Measurements from ENCODE around the gene MYMX.
"Not testable (repeated sequence)": the region's sequence is repeated elsewhere in the genome, so short reads cannot be mapped to it uniquely, and the experiment has no call there.

The MYMX gene

DNA sequence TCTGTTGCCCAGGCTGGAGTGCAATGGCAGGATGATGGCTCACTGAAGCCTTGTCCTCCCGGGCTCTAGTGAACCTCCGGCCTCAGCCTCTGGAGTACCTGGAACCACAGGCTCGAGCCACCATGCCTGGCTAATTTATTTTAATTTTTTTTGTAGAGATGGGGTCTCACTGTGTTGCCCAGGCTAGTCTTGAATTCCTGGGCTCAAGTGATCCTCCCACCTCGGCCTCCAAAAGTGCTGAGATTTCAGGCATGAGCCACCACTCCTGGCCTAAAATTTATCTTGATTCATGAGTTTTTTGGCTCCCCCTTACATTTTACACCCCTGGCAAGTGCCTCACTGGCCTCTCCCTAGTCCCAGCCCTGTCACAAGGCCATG lies 4.2 kb downstream of the MYMX start:
- no peak for DNase-seq

DNA sequence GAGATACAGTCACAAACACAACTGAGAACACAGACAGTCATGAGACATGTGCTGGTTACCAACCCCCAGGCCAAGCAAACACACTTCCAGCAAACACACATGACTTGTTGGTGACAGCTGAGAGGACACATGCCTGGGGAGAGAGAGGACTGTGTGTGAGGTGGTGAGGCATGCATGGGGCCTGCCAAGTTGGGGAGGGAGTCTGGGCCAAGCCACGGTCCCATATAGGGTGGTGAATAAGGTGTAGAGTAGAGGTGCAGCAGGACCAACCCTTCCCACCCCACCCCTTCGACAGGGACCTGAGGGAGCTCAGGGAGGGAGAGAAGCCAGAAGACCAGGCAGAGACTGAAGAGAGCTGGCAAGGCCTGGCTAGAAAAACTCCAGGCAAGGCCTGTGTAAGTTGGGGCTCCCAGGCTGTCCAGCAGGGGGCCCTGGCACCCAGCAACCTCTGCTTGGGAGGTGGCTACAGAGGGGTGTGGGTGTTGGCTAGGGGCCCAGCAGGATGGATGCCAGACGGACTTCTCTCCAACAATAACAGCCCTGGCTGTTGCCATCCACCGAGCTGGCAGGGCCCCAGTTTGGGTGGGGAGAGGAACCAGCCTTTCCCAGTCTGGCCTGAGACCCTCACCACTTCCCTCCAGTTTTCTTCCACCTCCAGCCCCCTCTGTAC lies 4.7 kb downstream of the MYMX start:
- DNase-seq, result no peak

DNA sequence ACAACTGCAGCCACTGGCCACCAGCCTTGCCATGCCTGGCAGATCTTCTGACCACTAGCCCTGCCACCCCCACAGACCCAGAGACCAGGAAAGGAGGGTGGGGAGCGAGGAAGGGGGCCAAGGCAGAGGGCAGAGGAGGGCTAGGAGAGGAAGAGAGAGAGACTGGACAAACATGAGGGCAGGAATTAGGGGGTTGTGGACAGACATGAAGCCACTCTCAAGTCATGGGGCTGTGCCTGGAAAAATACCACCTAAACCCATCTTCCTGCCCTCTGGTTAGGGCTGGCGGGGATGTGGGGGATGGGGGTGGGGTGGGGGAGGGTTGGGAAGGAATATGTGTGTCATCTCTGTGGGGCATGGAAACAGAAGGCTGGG lies 5.2 kb downstream of the MYMX start:
- DNase-seq, result no peak

DNA sequence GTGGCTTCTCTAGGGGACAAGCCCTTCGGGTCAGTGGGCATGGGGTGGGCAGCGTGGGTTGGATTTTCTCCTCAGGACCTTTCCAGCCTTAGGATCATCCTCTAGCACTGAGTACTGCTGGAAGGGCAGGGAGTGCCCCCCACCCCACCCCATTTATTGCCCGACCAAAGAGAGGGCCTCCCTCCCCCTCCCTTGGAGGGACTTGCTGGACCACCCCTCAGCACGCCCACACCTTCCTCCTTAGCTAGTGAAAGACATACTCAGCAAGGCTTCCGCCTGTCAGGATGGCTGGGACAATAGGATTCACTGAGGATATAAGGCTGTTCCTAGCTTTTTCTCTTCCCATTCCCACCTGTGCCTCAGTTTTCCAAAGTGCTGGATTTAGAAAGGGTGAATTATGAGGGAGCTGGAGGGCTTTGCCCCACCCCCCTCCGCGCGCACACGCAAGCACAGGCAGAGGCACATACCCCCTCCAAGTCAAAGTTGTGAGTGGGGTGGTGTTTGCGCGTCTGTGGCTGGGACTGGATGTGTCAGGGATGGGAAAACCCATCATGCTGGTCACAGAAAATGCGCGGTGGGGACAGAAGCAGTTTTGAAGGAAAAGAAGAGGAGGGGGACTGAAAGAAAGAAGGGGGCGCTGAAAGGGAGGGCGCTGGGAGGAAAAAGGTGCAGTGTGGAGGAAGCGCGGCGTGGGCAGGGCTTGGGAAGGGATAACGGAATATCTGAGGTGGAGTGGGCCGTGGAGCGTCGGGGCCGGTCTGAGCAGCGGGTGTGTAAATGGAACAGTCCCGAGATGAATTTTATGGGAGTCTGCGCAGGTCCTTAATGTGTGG lies 6.0 kb downstream of the MYMX start:
- no peak for DNase-seq

DNA sequence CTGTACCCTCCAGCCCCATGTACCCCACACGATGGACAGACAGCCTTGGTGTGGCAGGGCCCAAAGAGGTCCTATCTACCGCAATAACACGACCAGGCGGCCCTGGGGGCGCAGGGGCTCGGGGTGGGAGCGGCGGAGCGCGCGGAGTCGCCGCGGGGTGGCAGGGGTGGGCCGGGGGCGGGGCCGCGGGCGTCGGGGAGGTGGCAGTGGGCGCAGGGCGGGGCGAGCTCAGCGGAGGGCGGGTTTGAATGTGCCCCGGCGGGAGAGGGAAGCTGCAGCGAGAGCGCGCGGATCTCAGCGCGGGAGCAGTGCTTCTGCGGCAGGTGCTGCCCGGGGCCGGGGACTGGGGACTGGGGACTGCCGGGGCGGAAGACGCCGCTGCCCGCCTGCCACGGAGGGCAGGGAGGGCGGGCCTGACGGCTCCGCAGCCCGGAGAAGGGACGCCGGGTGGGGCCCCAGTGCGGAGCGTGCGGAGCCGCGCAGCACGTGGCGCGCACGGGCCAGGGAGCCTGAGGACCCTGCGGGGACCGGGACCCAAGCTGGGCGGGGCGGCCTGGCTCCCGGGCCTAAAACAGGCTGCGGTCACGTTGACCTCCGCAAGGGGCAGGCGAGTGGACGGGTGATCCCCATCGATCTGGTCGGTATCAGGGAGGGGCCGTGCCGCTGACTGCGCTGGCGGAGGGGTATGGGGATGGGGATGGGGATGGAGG lies 6.7 kb downstream of the MYMX start, which contains the start of gene SLC29A1:
Gene SLC29A1, plus strand, starts transcription at position 277 of the 710 bp plus-strand sequence. CDS start 3,719 bp downstream, outside the sequence.
- DNase-seq, result peak; percentile 30 to 46

DNA sequence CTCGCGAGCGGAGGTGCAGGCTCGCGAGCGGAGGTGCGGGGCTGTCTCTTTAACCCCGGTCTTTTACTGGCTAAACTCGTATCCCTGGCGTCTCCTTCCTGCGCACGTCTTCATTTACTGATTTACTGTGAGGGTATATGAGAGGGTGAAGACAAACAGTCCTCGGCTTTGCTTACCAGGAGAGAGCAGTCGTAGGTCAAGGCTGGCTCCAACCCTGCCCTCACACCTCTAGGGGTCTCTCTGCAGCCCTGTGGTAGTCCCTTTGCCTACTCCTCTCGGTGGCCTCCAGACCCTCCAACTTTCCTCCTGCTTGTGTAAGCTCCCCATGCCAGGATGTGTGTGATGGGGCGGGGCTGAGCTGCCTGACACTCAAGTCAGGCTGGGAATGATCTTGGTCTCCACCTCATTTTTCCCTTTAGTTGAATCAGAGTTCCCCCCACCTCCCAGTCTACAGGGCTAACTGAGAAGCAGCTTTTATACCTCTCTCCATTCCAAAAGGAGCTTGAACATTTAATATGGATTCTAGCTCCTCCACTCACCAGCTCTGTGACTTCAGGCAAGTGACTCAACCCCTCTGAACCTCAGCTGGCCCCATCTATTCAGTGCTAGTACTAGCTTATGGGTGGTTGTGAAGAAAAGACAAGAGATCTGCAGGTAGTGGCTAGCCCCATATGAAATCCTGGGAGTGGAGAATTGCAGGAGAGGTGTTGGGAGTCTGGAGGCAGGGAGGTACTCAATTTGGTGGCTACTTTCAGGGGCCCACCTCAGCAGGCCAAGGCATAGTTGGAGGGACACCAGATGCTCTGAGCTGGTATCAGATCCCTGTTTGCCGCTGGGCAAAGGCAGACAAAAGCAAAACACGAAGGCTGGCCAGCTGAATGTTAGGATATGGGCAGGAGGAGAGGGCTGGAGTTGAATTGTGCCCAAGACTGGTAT lies 7.6 kb downstream of the MYMX start:
- peak in 1 of 2 experiments; percentile 33 for DNase-seq

DNA sequence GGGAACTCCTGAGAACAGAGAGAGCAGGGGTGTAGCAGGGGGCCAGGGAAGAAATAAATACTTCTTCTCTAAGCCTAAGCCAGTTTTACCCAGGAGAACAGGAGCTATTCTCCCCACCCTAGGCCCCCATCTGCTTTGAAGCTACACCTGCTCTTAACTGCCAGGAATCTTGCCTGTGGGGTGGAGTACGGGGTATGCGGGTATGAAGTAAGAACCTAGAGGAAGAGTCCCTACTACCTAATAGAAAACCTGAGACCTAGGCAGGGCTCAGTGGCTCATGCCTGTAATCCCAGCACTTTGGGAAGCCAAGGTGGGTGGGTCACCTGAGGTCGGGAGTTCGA lies 8.2 kb downstream of the MYMX start:
- no peak for DNase-seq

DNA sequence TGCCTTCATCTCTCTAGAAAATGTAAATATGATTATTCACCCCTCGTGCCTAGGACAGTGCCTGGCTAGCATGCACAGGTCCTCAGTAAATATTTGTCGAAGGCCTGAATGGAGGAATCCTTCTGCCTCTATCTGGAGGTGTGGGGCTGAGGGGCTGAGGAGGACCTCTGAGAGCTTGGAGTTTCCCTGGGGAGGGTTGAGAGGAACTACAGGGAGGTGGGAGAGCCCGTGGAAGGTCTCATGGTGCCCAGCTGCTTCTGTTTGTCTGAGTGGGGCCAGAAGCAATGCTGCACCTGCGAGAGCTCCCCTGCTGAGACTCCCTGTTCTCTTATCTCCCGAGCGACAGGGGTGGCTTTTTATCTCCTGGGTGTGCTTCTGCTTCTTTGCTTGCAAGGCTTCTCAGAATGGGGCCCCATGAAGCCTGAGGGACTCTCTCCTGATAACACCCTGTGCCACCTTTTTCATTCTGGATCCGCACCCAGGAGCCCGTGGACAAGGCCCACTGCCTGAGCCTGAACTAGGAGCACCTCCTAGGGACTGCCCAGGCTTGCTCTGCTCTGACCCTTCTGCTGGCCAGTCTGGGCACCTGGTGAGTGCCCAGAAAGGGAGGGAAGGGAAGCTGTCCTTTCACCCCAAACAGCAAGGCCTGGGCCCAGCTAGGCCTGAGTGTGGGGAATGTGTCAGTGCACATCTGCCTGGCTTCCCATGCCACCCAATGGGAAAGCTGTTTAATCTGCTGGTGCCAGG lies 9.0 kb downstream of the MYMX start:
- DNase-seq, result no peak

DNA sequence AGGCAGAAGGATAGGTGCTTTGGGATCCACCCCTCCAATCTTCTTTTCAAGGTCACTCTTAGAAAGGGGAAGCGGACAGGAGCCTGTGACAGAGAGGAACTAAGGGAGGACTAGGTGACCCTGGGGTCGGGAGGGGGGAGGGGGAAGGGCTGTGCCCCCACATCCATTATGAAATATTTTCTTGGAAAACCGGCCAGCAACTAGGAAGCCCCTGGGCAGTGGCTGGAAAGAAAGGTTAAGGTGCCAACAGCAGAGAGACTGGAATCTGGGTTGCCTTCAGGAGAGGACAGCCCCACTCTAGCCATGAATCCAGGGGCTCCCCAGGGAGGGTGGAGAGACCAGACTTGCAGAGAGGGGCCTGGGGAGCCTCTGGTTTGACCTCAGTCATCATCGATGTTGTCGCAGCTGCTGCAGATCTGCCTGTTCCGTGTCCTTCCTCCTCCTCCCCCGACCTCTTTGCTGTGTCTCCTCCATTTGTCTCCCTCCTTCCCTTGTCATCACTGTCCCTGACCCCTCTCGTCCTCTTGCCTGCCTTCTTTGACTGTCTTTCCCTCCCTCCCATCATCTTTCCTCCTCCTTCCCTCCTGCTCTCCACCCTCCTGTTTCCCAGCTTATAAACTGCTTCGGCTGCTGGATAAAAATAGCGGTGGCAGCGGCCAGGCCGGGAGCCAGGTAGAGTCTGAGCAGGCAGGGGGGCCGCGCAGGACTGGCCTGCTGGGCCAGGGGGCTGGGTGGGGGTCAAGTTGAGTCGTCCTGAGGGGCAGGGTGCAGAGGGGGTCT lies 9.8 kb downstream of the MYMX start:
- DNase-seq, result peak in 1 of 2 experiments; percentile 22

DNA sequence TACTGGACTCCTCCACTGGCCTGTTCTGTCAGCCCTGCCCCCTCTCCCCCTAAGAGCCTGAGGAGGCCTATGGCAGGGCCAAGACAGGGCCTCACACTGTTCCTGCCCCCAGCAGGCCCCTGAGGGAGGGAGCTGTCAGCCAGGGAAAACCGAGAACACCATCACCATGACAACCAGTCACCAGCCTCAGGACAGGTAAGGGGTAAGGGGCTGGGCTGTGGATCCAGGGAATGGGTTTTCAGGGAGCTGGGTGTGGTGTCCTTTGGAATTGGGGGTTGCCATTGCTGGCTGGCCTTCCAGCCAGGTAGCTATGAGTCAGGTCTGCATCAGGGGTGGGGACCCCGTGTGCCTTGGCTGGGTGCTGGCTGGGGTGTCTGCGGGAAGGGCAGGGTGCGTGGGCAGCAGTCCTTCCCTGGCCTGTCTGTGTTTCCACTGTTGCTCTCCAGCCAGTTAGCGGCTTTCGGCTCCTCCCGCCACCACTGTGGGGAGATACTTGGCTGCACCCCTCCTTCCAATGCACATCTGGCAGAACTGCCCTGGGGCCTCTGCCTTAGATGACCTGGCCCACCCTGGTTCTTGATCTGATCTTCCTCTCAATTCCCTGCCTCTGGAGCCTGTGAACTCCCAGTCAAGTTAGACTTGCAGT lies 10.5 kb downstream of the MYMX start:
- DNase-seq, result no peak

DNA sequence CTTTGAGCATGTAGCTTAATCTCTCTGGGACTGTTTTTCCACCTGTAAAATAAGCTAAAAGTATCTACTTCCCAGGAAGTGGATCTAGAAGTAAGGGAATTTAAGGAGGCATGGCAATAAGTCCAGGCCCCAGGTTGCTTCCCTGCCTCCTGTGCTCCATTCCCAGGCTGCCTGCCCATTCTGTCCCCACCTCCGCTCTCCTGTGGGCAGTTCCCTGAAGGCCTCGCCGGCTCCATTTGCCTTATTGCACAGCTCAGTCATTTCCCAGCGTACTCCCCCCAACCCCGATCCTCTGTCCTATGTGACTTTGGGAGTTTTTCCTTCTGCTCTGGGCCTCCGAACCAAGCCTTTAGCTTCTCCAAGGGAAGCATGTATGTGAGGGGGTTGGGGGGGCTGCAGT lies 11.3 kb downstream of the MYMX start:
- no peak for DNase-seq

DNA sequence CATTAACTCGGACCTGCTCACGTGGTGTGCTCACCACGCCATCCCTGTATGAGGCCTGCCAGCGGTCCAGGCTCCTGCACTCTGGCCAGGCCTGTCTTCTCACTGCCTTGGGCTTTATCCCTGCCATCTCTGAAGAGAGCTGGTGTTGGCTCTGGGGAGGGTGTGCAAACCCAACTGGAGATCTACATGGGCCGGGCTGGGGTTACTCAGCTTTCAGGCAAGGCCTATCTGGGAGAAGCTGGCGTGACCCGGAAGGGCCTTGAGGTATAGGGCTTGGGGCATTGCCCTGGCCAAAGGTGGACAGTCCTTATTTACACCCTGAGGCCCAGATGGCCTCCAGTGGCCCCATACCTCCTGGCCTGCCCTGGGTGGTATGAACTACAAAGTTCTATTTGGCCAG lies 11.7 kb downstream of the MYMX start:
- no peak for DNase-seq

DNA sequence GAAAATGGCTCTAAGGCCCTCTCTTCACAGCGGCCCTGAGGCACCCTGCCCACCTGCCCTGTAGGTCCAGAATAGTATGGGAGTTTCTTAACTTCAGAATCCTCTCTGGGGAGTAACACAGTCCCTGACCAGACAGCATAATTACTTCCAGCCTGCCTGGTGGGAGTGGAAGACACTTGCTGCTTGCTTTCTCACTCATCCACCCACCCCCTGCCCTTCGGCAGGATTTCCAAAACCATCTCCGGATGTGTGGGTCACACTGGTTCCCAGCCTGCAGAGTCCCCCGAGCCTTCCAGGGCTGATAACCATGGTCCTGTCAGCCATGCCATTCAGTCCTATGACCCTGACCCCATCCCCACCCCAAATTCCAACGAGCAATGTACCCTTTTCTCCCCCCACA lies 12.1 kb downstream of the MYMX start:
- no peak for DNase-seq

DNA sequence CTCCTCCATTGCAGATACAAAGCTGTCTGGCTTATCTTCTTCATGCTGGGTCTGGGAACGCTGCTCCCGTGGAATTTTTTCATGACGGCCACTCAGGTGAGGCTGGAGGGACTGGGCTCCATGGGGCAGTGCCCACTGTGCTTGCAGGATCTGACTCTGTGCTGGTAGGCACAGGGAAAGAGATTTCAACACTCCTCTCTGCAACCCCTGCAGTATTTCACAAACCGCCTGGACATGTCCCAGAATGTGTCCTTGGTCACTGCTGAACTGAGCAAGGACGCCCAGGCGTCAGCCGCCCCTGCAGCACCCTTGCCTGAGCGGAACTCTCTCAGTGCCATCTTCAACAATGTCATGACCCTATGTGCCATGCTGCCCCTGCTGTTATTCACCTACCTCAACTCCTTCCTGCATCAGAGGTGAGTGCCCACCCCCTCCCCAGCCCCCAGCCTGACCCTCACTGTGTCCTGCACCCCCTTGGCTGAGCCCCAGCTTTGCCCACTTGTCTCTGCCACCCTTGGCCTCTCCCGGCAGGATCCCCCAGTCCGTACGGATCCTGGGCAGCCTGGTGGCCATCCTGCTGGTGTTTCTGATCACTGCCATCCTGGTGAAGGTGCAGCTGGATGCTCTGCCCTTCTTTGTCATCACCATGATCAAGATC lies 12.8 kb downstream of the MYMX start:
- DNase-seq, result no peak

DNA sequence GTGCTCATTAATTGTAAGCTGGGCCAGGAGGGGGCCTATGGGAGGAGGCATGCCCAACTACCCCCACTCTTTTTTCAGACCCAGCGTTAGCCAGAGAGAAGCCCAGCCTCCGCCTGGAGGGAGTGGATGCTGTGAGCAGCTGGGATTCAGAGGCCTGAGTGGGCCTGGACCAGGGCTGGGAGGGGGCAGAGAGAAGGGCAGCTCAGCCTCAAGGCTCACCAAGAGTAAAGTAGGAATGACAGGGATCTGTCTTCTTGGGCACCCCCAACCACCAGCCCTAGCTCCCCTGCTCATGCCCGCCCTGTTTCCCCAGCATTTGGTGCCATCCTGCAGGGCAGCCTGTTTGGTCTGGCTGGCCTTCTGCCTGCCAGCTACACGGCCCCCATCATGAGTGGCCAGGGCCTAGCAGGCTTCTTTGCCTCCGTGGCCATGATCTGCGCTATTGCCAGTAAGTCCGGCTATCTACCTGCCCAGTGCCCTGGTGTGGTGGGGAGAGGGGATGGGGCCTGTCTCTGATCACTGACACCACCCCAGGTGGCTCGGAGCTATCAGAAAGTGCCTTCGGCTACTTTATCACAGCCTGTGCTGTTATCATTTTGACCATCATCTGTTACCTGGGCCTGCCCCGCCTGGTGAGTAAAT lies 13.4 kb downstream of the MYMX start:
- no peak for DNase-seq

DNA sequence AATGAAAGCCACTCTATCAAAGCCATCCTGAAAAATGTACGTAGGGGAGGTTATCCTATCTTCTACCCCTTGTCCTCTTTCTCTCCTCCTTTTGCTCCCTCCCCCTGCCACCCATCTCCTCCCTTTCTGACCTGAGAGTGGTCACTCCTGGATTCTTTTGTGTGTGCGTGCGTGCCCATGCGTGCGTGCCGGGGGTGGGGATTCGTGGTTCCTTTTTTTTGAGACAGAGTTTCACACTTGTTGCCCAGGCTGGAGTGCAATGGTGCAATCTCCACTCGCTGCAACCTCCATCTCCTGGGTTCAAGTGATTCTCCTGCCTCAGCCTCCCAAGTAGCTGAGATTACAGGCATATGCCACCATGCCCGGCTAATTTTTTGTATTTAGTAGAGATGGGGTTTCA lies 14.7 kb downstream of the MYMX start:
- DNase-seq, result not testable (repeated sequence)

DNA sequence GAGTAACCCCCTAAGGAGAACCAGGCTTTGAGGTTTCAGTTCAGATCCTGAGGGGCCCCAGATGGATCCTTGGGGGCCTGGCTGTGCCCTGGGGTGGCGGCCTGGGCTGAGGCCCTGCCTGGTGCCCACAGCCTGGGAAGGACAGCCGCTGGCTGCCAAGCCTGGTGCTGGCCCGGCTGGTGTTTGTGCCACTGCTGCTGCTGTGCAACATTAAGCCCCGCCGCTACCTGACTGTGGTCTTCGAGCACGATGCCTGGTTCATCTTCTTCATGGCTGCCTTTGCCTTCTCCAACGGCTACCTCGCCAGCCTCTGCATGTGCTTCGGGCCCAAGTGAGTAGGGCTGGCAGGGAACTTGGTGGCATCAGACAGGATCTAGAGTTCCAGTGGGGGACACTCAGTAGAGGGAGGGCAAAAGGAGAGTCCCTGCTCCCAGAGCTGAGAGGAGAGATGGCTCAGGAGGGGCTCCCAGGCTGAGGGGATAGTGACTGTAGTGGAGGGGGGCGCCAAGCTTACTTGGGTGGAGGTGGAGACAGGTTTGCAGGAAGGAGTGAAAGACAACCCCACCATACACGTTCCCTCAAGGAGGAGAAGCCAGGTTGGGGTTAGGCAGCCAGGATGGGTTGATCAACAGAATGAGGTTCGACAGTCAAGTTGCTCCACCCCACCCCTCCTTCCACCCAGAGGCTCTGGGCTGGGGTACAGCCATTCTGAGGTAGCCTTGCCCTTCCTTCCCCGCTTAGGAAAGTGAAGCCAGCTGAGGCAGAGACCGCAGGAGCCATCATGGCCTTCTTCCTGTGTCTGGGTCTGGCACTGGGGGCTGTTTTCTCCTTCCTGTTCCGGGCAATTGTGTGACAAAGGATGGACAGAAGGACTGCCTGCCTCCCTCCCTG lies 16.2 kb downstream of the MYMX start:
- DNase-seq, result no peak

DNA sequence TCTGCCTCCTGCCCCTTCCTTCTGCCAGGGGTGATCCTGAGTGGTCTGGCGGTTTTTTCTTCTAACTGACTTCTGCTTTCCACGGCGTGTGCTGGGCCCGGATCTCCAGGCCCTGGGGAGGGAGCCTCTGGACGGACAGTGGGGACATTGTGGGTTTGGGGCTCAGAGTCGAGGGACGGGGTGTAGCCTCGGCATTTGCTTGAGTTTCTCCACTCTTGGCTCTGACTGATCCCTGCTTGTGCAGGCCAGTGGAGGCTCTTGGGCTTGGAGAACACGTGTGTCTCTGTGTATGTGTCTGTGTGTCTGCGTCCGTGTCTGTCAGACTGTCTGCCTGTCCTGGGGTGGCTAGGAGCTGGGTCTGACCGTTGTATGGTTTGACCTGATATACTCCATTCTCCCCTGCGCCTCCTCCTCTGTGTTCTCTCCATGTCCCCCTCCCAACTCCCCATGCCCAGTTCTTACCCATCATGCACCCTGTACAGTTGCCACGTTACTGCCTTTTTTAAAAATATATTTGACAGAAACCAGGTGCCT lies 16.9 kb downstream of the MYMX start:
- no peak for DNase-seq

Measured in cerebellar nuclear complex (tissue), 1 donor.